GM20000 (cell line): ENCODE data around the gene ABCA7.
A peak's percentile ranks its signal among the peaks of the same experiment; 100 is the strongest.
"Not testable (repeated sequence)": the region's sequence is repeated elsewhere in the genome, so short reads cannot be mapped to it uniquely, and the experiment has no call there.

Experiments
- DNase-seq: peaks from one replicate; pipeline ENCODE4 v3.0.0; 2012; ENCODE audit warnings: low spot score
- TF ChIP-seq, protein P1 (sequence below): IDR thresholded peaks from 2 replicates; pipeline ENCODE4 v1.5.1; 2012; ENCODE audit warnings: mild to moderate bottlenecking, control low read depth; ENCODE audit errors: extremely low read depth, missing control alignments

The ABCA7 gene

DNA sequence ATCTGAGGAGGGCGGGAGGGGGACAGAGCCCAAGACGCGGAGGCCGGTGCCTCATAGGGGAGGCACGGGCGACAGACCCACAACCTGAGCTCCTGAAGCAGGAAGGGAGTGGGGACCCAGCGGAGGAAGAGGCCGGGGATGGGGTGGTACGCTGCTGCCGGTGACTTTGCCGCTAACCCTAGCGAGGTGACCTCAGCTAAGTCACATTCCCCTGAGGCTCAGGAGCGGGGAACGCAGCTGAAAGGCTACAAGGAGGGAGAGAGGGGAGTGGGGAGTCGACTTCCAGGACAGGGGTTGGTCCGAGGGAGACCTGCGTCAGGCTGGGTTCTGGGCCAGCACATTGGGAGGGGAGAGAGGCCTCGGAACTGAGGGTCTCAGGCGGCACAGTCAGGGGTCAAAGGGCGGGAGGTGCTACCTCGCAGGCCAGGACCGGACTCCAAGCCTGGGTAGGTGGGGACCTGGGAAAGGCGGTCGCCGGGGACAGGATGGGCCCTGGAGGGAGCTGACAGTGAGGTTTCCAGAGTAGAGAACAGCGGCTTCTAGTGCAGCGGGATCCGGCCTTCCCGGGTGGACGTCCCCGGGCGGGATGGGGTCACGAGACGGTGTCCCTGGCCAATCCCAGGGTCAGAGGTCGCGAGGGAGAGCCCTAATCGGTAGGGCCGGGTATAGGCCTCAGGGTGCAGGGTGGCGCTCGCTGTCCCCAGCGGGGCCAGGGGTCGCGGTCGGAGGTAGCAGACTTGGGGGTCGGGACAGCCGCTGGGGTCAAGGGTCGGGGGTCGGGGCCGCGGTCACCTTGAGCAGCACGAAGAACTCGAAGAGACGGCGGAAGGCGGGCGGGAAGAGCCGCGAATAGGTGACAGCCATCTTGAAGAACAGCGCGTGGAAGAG is 19.7 kb upstream of the ABCA7 start:
- TF ChIP-seq, protein P1, sequence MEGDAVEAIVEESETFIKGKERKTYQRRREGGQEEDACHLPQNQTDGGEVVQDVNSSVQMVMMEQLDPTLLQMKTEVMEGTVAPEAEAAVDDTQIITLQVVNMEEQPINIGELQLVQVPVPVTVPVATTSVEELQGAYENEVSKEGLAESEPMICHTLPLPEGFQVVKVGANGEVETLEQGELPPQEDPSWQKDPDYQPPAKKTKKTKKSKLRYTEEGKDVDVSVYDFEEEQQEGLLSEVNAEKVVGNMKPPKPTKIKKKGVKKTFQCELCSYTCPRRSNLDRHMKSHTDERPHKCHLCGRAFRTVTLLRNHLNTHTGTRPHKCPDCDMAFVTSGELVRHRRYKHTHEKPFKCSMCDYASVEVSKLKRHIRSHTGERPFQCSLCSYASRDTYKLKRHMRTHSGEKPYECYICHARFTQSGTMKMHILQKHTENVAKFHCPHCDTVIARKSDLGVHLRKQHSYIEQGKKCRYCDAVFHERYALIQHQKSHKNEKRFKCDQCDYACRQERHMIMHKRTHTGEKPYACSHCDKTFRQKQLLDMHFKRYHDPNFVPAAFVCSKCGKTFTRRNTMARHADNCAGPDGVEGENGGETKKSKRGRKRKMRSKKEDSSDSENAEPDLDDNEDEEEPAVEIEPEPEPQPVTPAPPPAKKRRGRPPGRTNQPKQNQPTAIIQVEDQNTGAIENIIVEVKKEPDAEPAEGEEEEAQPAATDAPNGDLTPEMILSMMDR = no peak
- no peak for DNase-seq

- peak; percentile 100 for DNase-seq
- TF ChIP-seq, protein P1 = no peak
Measured at GRCh38 chr19:1020868-1021425, 19.0 kb upstream of the ABCA7 start, which contains the start of gene TMEM259. TMEM259 (minus strand) TSS chr19:1021123; CDS start chr19:1020996, 127 bp downstream.

GRCh38 chr19:1023883-1024188 is 16.1 kb upstream of the ABCA7 start:
- not testable (repeated sequence) for DNase-seq

GRCh38 chr19:1025080-1025479 is 14.8 kb upstream of the ABCA7 start:
- not testable (repeated sequence) for DNase-seq

DNA sequence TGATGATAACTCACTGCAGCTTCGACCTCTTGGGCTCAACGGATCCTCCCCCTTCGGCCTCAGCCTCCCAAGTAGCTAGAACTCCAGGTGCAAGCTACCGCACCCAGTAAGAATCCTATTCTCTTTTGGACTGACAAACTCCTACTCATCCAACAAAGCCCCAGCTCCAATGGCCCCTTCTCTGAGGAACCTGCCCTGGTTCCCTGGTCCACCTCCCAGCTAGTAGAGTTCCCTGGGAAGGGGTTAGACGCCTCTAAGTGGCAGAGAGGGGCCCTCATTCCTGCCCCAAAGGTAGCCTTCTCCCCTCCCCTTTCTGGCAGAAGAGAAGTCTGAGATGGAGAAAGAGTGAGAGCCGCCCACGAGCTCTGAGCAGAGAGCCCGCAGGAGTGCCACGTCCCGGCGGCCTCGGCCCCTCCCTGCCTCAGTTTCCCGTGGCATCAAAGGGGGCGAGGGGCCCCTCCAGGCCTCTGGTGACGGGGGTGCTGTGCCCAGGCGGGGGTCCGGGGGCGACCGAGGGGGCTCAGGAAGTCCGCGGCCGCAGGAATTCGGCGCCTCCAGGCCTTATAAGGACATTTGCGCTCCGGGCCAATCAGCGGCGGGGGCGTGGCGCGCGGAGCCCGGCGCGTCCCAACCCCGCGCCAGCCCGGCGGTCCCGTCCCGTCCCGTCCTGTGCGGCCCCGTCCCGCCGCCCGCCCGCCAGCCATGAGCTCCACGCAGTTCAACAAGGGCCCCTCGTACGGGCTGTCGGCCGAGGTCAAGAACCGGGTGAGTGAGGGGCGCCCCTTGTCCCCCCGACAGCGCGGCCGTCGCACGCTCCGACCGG is 13.7 kb upstream of the ABCA7 start, which contains the start of gene CNN2:
CNN2 (plus strand) TSS at position 649 of the 823 bp plus-strand sequence; CDS start at position 703, 54 bp downstream.
- TF ChIP-seq, protein P1 = no peak
- DNase-seq = peak; percentile 90

DNA sequence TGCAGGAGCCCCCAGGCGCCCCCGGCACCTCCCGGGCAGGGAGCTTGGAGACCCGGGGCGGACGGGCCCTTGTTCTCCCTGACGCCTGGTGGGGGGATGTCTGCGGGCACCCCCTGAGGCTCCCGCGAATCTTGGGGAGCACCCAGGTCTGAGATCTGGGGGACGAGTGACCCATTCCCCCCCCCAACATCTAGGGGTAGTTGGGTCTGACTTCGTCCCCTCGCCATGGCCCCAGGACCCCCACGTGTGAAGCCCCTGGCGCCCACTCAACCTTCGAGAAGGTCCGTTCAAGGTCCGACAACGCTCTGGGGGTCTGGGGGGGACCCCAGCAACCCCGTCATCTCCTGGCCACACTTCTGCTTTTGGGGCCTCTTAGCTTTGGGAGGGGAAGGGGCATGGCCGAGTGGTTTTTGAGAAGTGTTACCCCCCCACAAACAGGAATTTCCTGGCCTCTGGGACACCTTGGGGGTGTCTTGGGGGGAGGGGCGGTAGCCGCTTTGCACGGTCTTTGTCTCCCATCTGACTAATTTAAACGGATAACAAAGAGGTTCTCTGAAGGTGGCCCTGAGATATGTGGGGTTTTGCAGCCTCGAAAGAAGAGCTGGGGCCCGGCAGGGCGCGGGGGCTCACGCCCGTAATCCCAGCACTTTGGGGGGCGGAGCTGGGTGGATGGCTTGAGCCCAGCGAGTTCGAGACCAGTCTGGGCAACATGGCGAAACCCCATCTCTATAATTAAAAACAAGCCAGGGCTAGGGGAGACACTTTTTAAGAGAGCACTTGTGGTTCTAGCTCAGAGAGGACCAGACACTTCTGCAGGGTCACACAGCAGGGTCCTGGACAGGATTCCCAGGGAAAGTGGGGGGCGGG is 12.9 kb upstream of the ABCA7 start:
- DNase-seq = no peak
- TF ChIP-seq, protein P1 = no peak

DNA sequence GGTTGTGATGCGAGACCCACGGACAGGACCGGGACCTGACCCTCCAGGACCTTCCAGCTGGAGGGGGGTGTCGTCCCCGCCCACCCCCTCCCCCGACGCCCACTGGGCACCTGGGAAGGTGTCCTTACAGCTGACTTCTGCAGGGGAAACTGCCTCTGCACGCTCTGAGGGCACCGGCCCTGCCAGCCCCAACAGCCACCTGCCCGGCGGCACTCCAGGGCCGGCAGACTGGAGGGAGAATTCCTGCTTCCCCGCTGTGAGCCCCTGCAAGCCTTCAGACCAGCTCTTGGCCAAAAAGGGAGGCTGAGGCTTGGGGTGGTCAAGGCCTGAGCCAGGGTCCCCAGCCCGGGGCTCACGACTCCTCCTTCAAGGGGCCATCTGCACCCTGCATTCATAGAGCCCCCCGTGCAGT is 12.3 kb upstream of the ABCA7 start:
- no peak for DNase-seq
- TF ChIP-seq, protein P1 = no peak
